T1000 (cell line): ENCODE results near the gene URI1.

ENCODE experiments used
- DNase-seq: peaks from one replicate; lab custom pipeline; 2025; ENCODE audit warnings: mixed read lengths; lab: John Stamatoyannopoulos, UW

URI1 gene

GRCh38 chr19:29971002-29971401, 29.0 kb downstream of the URI1 start:
- DNase-seq = no peak

GRCh38 chr19:29971648-29972047, 29.6 kb downstream of the URI1 start:
- DNase-seq = no peak

GRCh38 chr19:29974701-29975100, 32.7 kb downstream of the URI1 start:
- no peak for DNase-seq

- no peak for DNase-seq
These were observed 34.3 kb downstream of the URI1 start for GRCh38 chr19:29976151-29976943.

GRCh38 chr19:29978080-29978479, 36.0 kb downstream of the URI1 start:
- DNase-seq = no peak

GRCh38 chr19:29983568-29983967, 41.5 kb downstream of the URI1 start:
- DNase-seq = no peak

- no peak for DNase-seq
These were observed 43.2 kb downstream of the URI1 start for GRCh38 chr19:29985196-29985595.

- no peak for DNase-seq
These were observed 46.3 kb downstream of the URI1 start for GRCh38 chr19:29988351-29988750.

- no peak for DNase-seq
These were observed 50.3 kb downstream of the URI1 start for GRCh38 chr19:29992233-29992867.

- no peak for DNase-seq
These were observed 57.5 kb downstream of the URI1 start for GRCh38 chr19:29999490-29999889.

GRCh38 chr19:30000862-30001261, 58.8 kb downstream of the URI1 start:
- DNase-seq = no peak

GRCh38 chr19:30001301-30001700, 59.3 kb downstream of the URI1 start:
- no peak for DNase-seq

GRCh38 chr19:30001791-30002190, 59.8 kb downstream of the URI1 start:
- DNase-seq = no peak

GRCh38 chr19:30003866-30004265, 61.8 kb downstream of the URI1 start:
- no peak for DNase-seq

- no peak for DNase-seq
These were observed 62.4 kb downstream of the URI1 start for GRCh38 chr19:30004403-30004802.

- DNase-seq = no peak
These were observed 64.2 kb downstream of the URI1 start for GRCh38 chr19:30006207-30006606.

- DNase-seq = no peak
These were observed 66.1 kb downstream of the URI1 start for GRCh38 chr19:30008169-30008568.

- DNase-seq = no peak
These were observed 67.0 kb downstream of the URI1 start for GRCh38 chr19:30009013-30009412.

GRCh38 chr19:30011051-30011578, 69.1 kb downstream of the URI1 start:
- no peak for DNase-seq

- no peak for DNase-seq
These were observed 72.7 kb downstream of the URI1 start for GRCh38 chr19:30014770-30015169.

GRCh38 chr19:30017172-30017571, 75.1 kb downstream of the URI1 start:
- no peak for DNase-seq

- no peak for DNase-seq
These were observed 78.2 kb downstream of the URI1 start for GRCh38 chr19:30020189-30020588.

GRCh38 chr19:30022659-30023058, 80.6 kb downstream of the URI1 start:
- no peak for DNase-seq
